OCI-LY3 (cell line): ENCODE data around the gene ZFP1.

ENCODE experiments used
- CTCF ChIP-seq: fragments of 200-600, 300-600 bp; sonication (generic); IDR thresholded peaks from 2 replicates; pipeline ENCODE4 v1.5.1; 2014; ENCODE audit warnings: antibody characterized with exemption, low read length, low read depth
- EZH2phosphoT487 ChIP-seq: fragments of 200-600 bp; shearing (Covaris generic); IDR thresholded peaks from 2 replicates; pipeline ENCODE4 v1.6.1; 2018; ENCODE audit warnings: antibody characterized with exemption, mixed run types, low read depth

GRCh38 chr16:75112734-75113491 lies 35.4 kb upstream of the ZFP1 start:
- TF ChIP-seq CTCF (no peak), EZH2phosphoT487 (no peak)
